ENCODE data around the gene SLC2A14. TPM values are rescaled to one million over a fixed set of nuclear protein-coding genes. Genes with fewer than 3 reads are reported as not detected.
"Not testable (repeated sequence)": the region's sequence is repeated elsewhere in the genome, so short reads cannot be mapped to it uniquely, and the experiment has no call there.

SLC2A14 gene
- polyA plus RNA-seq, 1 donor (not counting 4 experiments of a cell fraction or from before 2014, with no cell fraction given): 0.51 TPM

- H3K4me1 ChIP-seq (ENCODE audit: control insufficient read depth, extremely low read depth, insufficient read depth, low read length); H3K79me2 ChIP-seq (ENCODE audit: control insufficient read depth, insufficient read depth, low read length); DNase-seq (ENCODE audit: low read depth, low spot score); H3K9me3 ChIP-seq (ENCODE audit: control insufficient read depth, low read depth, low read length); H3K27ac ChIP-seq (ENCODE audit: control insufficient read depth, insufficient read depth, low read length); H3K9me1 ChIP-seq (ENCODE audit: control insufficient read depth, extremely low read depth, insufficient read depth, low read length); H2AFZ ChIP-seq (ENCODE audit: control insufficient read depth, low read length); H3K27me3 ChIP-seq (ENCODE audit: control insufficient read depth, extremely low read depth, insufficient read depth, low read length); H3K36me3 ChIP-seq (ENCODE audit: control insufficient read depth in 2 of 2, extremely low read depth in 1 of 2, insufficient read depth in 2 of 2, low read length in 2 of 2); H3K4me2 ChIP-seq (ENCODE audit: control insufficient read depth, extremely low read depth, insufficient read depth, low read depth, low read length); H3K9ac ChIP-seq (ENCODE audit: control insufficient read depth, extremely low read depth, insufficient read depth, low read length); dilution Hi-C loops (cut with MboI; ENCODE audit: extremely low pct_ligation_motif_present, low sequenced_read_pairs); H3K4me3 ChIP-seq (ENCODE audit: control insufficient read depth in 2 of 3, extremely low read depth in 1 of 3, insufficient read depth in 2 of 3, low read depth in 1 of 3, low read length in 3 of 3); FAIRE-seq; H4K20me1 ChIP-seq (ENCODE audit: control insufficient read depth, extremely low read depth, insufficient read depth, low read length): not testable (repeated sequence)
Observed at GRCh38 chr12:7880952-7881735, 8.4 kb upstream of the SLC2A14 start.

GRCh38 chr12:7879246-7879645, 6.5 kb upstream of the SLC2A14 start:
- Histone ChIP-seq H3K79me2 (ENCODE audit: control insufficient read depth, insufficient read depth, low read length) (no peaks in the 10 kb centered on the region), H4K20me1 (ENCODE audit: control insufficient read depth, extremely low read depth, insufficient read depth, low read length) (no peaks in the 10 kb centered on the region), H3K36me3 (ENCODE audit: control insufficient read depth in 2 of 2, extremely low read depth in 1 of 2, insufficient read depth in 2 of 2, low read length in 2 of 2) (no peaks in the 10 kb centered on the region), H2AFZ (ENCODE audit: control insufficient read depth, low read length) (no peak overlapping the region), H3K9me3 (ENCODE audit: control insufficient read depth, low read depth, low read length) (no peaks in the 10 kb centered on the region), H3K27me3 (ENCODE audit: control insufficient read depth, extremely low read depth, insufficient read depth, low read length) (no peaks in the 10 kb centered on the region), H3K4me2 (ENCODE audit: control insufficient read depth, extremely low read depth, insufficient read depth, low read depth, low read length) (no peak overlapping the region), H3K4me1 (ENCODE audit: control insufficient read depth, extremely low read depth, insufficient read depth, low read length) (no peaks in the 10 kb centered on the region), H3K27ac (ENCODE audit: control insufficient read depth, insufficient read depth, low read length) (no peak overlapping the region), H3K9me1 (ENCODE audit: control insufficient read depth, extremely low read depth, insufficient read depth, low read length) (no peaks in the 10 kb centered on the region), H3K9ac (ENCODE audit: control insufficient read depth, extremely low read depth, insufficient read depth, low read length) (no peak overlapping the region), H3K4me3 (ENCODE audit: control insufficient read depth in 2 of 3, extremely low read depth in 1 of 3, insufficient read depth in 2 of 3, low read depth in 1 of 3, low read length in 3 of 3) (no peak overlapping the region)
- dilution Hi-C loops (cut with MboI; ENCODE audit: extremely low pct_ligation_motif_present, low sequenced_read_pairs): no loop called here
- no peak for DNase-seq (ENCODE audit: low read depth, low spot score)
- FAIRE-seq: no peak
- TF ChIP-seq EZH2 (IDR thresholded peaks at IDR 0.05; ENCODE audit: low read length): no peak
- TF ChIP-seq CTCF (optimal IDR thresholded peaks at IDR 0.05 in 1 of 3, IDR thresholded peaks at IDR 0.05 in 1 of 3, conservative IDR thresholded peaks at IDR 0.05 in 1 of 3; ENCODE audit: extremely low read depth in 1 of 3, insufficient read depth in 2 of 3, low read length in 3 of 3): no peak

- Histone ChIP-seq H3K36me3 (ENCODE audit: control insufficient read depth in 2 of 2, extremely low read depth in 1 of 2, insufficient read depth in 2 of 2, low read length in 2 of 2) (no peaks in the 10 kb centered on the region), H3K4me1 (ENCODE audit: control insufficient read depth, extremely low read depth, insufficient read depth, low read length) (no peaks in the 10 kb centered on the region), H3K27me3 (ENCODE audit: control insufficient read depth, extremely low read depth, insufficient read depth, low read length) (peaks cover 9% of the 10 kb centered on the region), H3K4me3 (ENCODE audit: control insufficient read depth in 2 of 3, extremely low read depth in 1 of 3, insufficient read depth in 2 of 3, low read depth in 1 of 3, low read length in 3 of 3) (no peak overlapping the region), H3K27ac (ENCODE audit: control insufficient read depth, insufficient read depth, low read length) (no peak overlapping the region), H3K4me2 (ENCODE audit: control insufficient read depth, extremely low read depth, insufficient read depth, low read depth, low read length) (no peak overlapping the region), H3K9me1 (ENCODE audit: control insufficient read depth, extremely low read depth, insufficient read depth, low read length) (no peaks in the 10 kb centered on the region), H3K9me3 (ENCODE audit: control insufficient read depth, low read depth, low read length) (no peaks in the 10 kb centered on the region), H4K20me1 (ENCODE audit: control insufficient read depth, extremely low read depth, insufficient read depth, low read length) (no peaks in the 10 kb centered on the region), H2AFZ (ENCODE audit: control insufficient read depth, low read length) (no peak overlapping the region), H3K9ac (ENCODE audit: control insufficient read depth, extremely low read depth, insufficient read depth, low read length) (no peak overlapping the region), H3K79me2 (ENCODE audit: control insufficient read depth, insufficient read depth, low read length) (no peaks in the 10 kb centered on the region)
- FAIRE-seq (no peak), DNase-seq (ENCODE audit: low read depth, low spot score) (no peak)
- dilution Hi-C loops (cut with MboI; ENCODE audit: extremely low pct_ligation_motif_present, low sequenced_read_pairs): no loop called here
- TF ChIP-seq EZH2 (IDR thresholded peaks at IDR 0.05; ENCODE audit: low read length) (no peak), CTCF (optimal IDR thresholded peaks at IDR 0.05 in 1 of 3, IDR thresholded peaks at IDR 0.05 in 1 of 3, conservative IDR thresholded peaks at IDR 0.05 in 1 of 3; ENCODE audit: extremely low read depth in 1 of 3, insufficient read depth in 2 of 3, low read length in 3 of 3) (no peak)
Observed at GRCh38 chr12:7877420-7877819, 4.7 kb upstream of the SLC2A14 start.
